ENCODE results near the gene ERH. TPM values are rescaled to one million over a fixed set of nuclear protein-coding genes. Genes with fewer than 3 reads are reported as not detected.
A peak's percentile ranks its signal among the peaks of the same experiment; 100 is the strongest.

The ERH gene
- total RNA-seq, 1 donor from 2014 or later = 223 TPM

- Mint-ChIP-seq H3K4me3 (ENCODE audit: unreplicated experiment) (no peak overlapping the region), H3K4me1 (ENCODE audit: low read depth, unreplicated experiment) (peaks cover 13% of the 10 kb centered on the region), H3K36me3 (ENCODE audit: unreplicated experiment) (no peaks in the 10 kb centered on the region)
Observed at GRCh38 chr14:69366069-69366468, 32.0 kb downstream of the ERH start.

DNA sequence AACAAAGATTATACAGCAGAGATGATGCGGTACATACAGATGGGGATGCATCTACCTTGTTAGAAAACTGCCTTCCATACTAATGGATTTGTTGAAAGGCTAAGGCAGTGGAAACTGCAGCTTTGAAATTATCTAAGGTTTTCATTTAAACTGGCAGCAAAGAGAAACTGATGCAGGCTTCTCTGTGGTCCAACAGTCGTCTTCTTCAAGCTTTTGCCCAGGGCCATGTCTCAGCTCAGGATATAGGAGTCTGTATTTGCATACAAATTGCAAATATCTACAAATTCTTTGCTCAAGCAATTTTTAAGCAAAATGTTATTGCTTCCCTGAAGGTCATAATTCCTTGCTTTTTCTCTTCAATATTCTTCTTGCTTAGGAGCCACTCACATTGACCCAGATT lies 33.7 kb downstream of the ERH start:
- TF ChIP-seq, protein P1, sequence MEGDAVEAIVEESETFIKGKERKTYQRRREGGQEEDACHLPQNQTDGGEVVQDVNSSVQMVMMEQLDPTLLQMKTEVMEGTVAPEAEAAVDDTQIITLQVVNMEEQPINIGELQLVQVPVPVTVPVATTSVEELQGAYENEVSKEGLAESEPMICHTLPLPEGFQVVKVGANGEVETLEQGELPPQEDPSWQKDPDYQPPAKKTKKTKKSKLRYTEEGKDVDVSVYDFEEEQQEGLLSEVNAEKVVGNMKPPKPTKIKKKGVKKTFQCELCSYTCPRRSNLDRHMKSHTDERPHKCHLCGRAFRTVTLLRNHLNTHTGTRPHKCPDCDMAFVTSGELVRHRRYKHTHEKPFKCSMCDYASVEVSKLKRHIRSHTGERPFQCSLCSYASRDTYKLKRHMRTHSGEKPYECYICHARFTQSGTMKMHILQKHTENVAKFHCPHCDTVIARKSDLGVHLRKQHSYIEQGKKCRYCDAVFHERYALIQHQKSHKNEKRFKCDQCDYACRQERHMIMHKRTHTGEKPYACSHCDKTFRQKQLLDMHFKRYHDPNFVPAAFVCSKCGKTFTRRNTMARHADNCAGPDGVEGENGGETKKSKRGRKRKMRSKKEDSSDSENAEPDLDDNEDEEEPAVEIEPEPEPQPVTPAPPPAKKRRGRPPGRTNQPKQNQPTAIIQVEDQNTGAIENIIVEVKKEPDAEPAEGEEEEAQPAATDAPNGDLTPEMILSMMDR (IDR thresholded peaks at IDR 0.05; ENCODE audit: partially characterized antibody, unreplicated experiment) = no peak
- Mint-ChIP-seq H3K4me1 (ENCODE audit: low read depth, unreplicated experiment) (peaks cover 13% of the 10 kb centered on the region), H3K27me3 (ENCODE audit: unreplicated experiment) (peaks cover 2% of the 10 kb centered on the region), H3K4me3 (ENCODE audit: unreplicated experiment) (no peak overlapping the region), H3K9me3 (ENCODE audit: unreplicated experiment) (peaks cover 5% of the 10 kb centered on the region), H3K36me3 (ENCODE audit: unreplicated experiment) (no peaks in the 10 kb centered on the region), H3K27ac (ENCODE audit: unreplicated experiment) (no peak overlapping the region)
- DNase-seq = no peak

More at GRCh38 chr14:69366069-69366468, 32.0 kb downstream of the ERH start:
- Mint-ChIP-seq H3K27ac (ENCODE audit: unreplicated experiment) (no peak overlapping the region), H3K9me3 (ENCODE audit: unreplicated experiment) (peaks cover 2% of the 10 kb centered on the region), H3K27me3 (ENCODE audit: unreplicated experiment) (no peaks in the 10 kb centered on the region)
- no peak for DNase-seq
- TF ChIP-seq, protein P1 (IDR thresholded peaks at IDR 0.05; ENCODE audit: partially characterized antibody, unreplicated experiment) = no peak

DNA sequence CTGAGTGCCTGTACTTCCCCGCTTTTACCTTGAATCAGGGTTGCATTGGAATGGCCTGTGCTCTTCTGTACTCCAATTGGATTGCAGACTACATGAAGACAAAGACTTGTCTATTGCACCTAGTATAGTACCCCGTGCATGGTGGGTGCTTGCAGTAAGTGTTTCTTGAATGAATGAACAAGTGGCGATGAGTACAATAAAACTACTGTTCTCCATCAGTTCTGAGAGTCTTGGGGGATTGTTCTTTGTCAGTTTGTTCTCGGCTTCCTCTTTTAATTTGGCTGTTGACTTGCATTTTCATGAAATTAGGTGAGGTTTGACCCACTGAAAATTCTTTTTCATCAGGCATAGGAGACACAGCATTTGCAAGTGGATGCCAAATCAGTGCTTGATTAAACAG lies 34.1 kb downstream of the ERH start:
- no peaks in the 10 kb centered on the region for H3K36me3 Mint-ChIP-seq (ENCODE audit: unreplicated experiment)
- H3K27me3 Mint-ChIP-seq (ENCODE audit: unreplicated experiment) = peaks cover 2% of the 10 kb centered on the region
- H3K4me3 Mint-ChIP-seq (ENCODE audit: unreplicated experiment) = no peak overlapping the region
- DNase-seq = no peak
- peaks cover 10% of the 10 kb centered on the region for H3K4me1 Mint-ChIP-seq (ENCODE audit: low read depth, unreplicated experiment)
- no peak overlapping the region for H3K27ac Mint-ChIP-seq (ENCODE audit: unreplicated experiment)
- TF ChIP-seq, protein P1 (IDR thresholded peaks at IDR 0.05; ENCODE audit: partially characterized antibody, unreplicated experiment) = no peak
- peaks cover 5% of the 10 kb centered on the region for H3K9me3 Mint-ChIP-seq (ENCODE audit: unreplicated experiment)

DNA sequence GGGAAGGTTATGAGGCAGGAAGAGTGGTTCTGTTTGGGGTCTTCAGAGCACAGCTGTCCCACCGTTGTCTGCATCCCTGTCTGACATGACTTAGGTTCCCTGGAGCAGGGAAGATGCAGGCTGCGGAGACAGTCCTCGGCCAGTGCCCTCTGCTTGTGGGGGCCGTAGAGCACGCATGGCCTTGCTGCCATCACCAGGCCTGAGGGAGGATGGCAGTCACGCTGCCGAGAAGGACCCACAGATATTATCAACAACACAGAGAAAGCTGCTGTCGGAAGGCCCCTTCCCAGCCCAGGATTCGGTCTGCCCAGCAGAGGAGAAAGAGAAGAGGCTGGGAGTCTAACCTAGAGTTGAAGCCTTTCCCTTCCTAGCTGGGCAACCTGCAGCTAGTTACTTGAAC lies 35.0 kb downstream of the ERH start:
- Mint-ChIP-seq H3K27me3 (ENCODE audit: unreplicated experiment) (peaks cover 2% of the 10 kb centered on the region), H3K4me3 (ENCODE audit: unreplicated experiment) (peak overlapping the region; percentile 2), H3K4me1 (ENCODE audit: low read depth, unreplicated experiment) (peaks cover 10% of the 10 kb centered on the region), H3K36me3 (ENCODE audit: unreplicated experiment) (no peaks in the 10 kb centered on the region), H3K9me3 (ENCODE audit: unreplicated experiment) (peaks cover 5% of the 10 kb centered on the region), H3K27ac (ENCODE audit: unreplicated experiment) (no peak overlapping the region)
- DNase-seq = peak; percentile 73
- TF ChIP-seq, protein P1 (IDR thresholded peaks at IDR 0.05; ENCODE audit: partially characterized antibody, unreplicated experiment) = peak; percentile 5

GRCh38 chr14:69360438-69361108 lies 37.5 kb downstream of the ERH start:
- DNase-seq = no peak
- H3K4me1 Mint-ChIP-seq (ENCODE audit: low read depth, unreplicated experiment) = peaks cover 6% of the 10 kb centered on the region
- no peaks in the 10 kb centered on the region for H3K36me3 Mint-ChIP-seq (ENCODE audit: unreplicated experiment)
- H3K4me3 Mint-ChIP-seq (ENCODE audit: unreplicated experiment) = peak overlapping the region; percentile 34
- TF ChIP-seq, protein P1 (IDR thresholded peaks at IDR 0.05; ENCODE audit: partially characterized antibody, unreplicated experiment) = no peak
- H3K27me3 Mint-ChIP-seq (ENCODE audit: unreplicated experiment) = peaks cover 2% of the 10 kb centered on the region
- H3K27ac Mint-ChIP-seq (ENCODE audit: unreplicated experiment) = no peak overlapping the region
- H3K9me3 Mint-ChIP-seq (ENCODE audit: unreplicated experiment) = peaks cover 6% of the 10 kb centered on the region

All from glutamatergic neuron (in vitro differentiated cells).